Liver (tissue), 9 donors: ENCODE data around the gene KRTAP1-3. TPM values are rescaled to one million over a fixed set of nuclear protein-coding genes. Genes with fewer than 3 reads are reported as not detected.

Experiments used
- DNase-seq: peaks from one replicate; pipeline ENCODE4 v3.0.0-alpha.2; 2017; ENCODE audit warnings: low spot score
- H3K27ac ChIP-seq, 2 donors: one replicate each; pipeline ENCODE4 v1.7.0; 2013; ENCODE audit warnings: inconsistent platforms in 2 of 2, low read length in 2 of 2, control low read depth in 1 of 2, low read depth in 1 of 2, mild to moderate bottlenecking in 1 of 2
- H3K27me3 ChIP-seq, 4 donors: one replicate each; pipeline versions ENCODE4 v1.6.1 to v1.7.0; 2013; ENCODE audit warnings: low read length in 3 of 4, inconsistent platforms in 1 of 4, mild to moderate bottlenecking in 1 of 4, moderate library complexity in 1 of 4; ENCODE audit not compliant: control insufficient read depth in 4 of 4, insufficient read depth in 4 of 4
- H3K36me3 ChIP-seq, 4 donors: one replicate each; pipeline versions ENCODE4 v1.6.1 to v1.7.0; 2013; ENCODE audit warnings: low read length in 3 of 4, mild to moderate bottlenecking in 3 of 4, low read depth in 1 of 4, moderate library complexity in 1 of 4; ENCODE audit not compliant: control insufficient read depth in 4 of 4, insufficient read depth in 3 of 4
- H3K4me1 ChIP-seq, 4 donors: one replicate each; pipeline versions ENCODE4 v1.6.1 to v1.7.0; 2013; ENCODE audit warnings: low read length in 3 of 4, mild to moderate bottlenecking in 3 of 4, moderate library complexity in 1 of 4; ENCODE audit not compliant: control insufficient read depth in 4 of 4, insufficient read depth in 4 of 4
- H3K4me3 ChIP-seq, 3 donors: one replicate each; pipeline versions ENCODE4 v1.6.1 to v1.7.0; 2013; ENCODE audit warnings: low read length in 3 of 3, control low read depth in 1 of 3, low read depth in 1 of 3, mild to moderate bottlenecking in 1 of 3
- H3K9ac ChIP-seq, 2 donors: one replicate each; pipeline ENCODE4 v1.7.0; 2013; ENCODE audit warnings: low read length in 2 of 2, mild to moderate bottlenecking in 2 of 2, moderate library complexity in 2 of 2, control low read depth in 1 of 2, low read depth in 1 of 2
- H3K9me3 ChIP-seq, 4 donors: one replicate each; pipeline versions ENCODE4 v1.6.1 to v1.7.0; 2013; ENCODE audit warnings: low read length in 3 of 4; ENCODE audit not compliant: control insufficient read depth in 4 of 4
- ATF3 ChIP-seq: IDR thresholded peaks from 2 replicates; pipeline ENCODE4 v1.6.1; 2016; ENCODE audit warnings: antibody characterized with exemption
- CTCF ChIP-seq: fragments of 150-350 bp; IDR thresholded peaks from 2 replicates; pipeline ENCODE4 v1.5.1; 2017; ENCODE audit warnings: improper control_type of control experiment, low read depth, low read length; ENCODE audit not compliant: missing input control
- EGR1 ChIP-seq, 2 donors: IDR thresholded peaks; 2 replicates each; pipeline ENCODE4 v1.6.1; 2016 to 2018; ENCODE audit warnings: antibody characterized with exemption in 2 of 2, low read depth in 2 of 2
- FOXA1 ChIP-seq: IDR thresholded peaks from 2 replicates; pipeline ENCODE4 v1.6.1; 2016; ENCODE audit warnings: antibody characterized with exemption
- FOXA2 ChIP-seq: IDR thresholded peaks from 2 replicates; pipeline ENCODE4 v1.6.1; 2016; ENCODE audit warnings: antibody characterized with exemption
- HNF4A ChIP-seq, 2 donors: conservative IDR thresholded peaks; 2 replicates each; pipeline ENCODE4 v1.6.1; 2016; ENCODE audit warnings: antibody characterized with exemption in 2 of 2, mild to moderate bottlenecking in 2 of 2
- HNF4G ChIP-seq: IDR thresholded peaks from 2 replicates; pipeline ENCODE4 v1.6.1; 2016; ENCODE audit warnings: antibody characterized with exemption
- JUND ChIP-seq, 2 donors: IDR thresholded peaks; 2 replicates each; pipeline ENCODE4 v1.6.1; 2016; ENCODE audit warnings: antibody characterized with exemption in 2 of 2
- MAX ChIP-seq: IDR thresholded peaks from 2 replicates; pipeline ENCODE4 v1.6.1; 2016; ENCODE audit warnings: antibody characterized with exemption
- NR2F2 ChIP-seq: IDR thresholded peaks from 2 replicates; pipeline ENCODE4 v1.6.1; 2016; ENCODE audit warnings: antibody characterized with exemption
- RAD21 ChIP-seq, 2 donors: IDR thresholded peaks; 2 replicates each; pipeline ENCODE4 v1.6.1; 2016; ENCODE audit warnings: antibody characterized with exemption in 2 of 2, mild to moderate bottlenecking in 2 of 2
- RXRA ChIP-seq, 2 donors: IDR thresholded peaks; 2 replicates each; pipeline ENCODE4 v1.6.1; 2017 to 2018; ENCODE audit warnings: antibody characterized with exemption in 2 of 2, mild to moderate bottlenecking in 1 of 2
- SP1 ChIP-seq: IDR thresholded peaks from 2 replicates; pipeline ENCODE4 v1.6.1; 2018; ENCODE audit warnings: antibody characterized with exemption, mild to moderate bottlenecking
- TAF1 ChIP-seq: conservative IDR thresholded peaks from 2 replicates; pipeline ENCODE4 v1.6.1; 2016; ENCODE audit warnings: antibody characterized with exemption, mild to moderate bottlenecking
- YY1 ChIP-seq: IDR thresholded peaks from 2 replicates; pipeline ENCODE4 v1.6.1; 2016; ENCODE audit warnings: antibody characterized with exemption, mild to moderate bottlenecking
- ZBTB33 ChIP-seq: IDR thresholded peaks from 2 replicates; pipeline ENCODE4 v1.6.1; 2016; ENCODE audit warnings: antibody characterized with exemption
- WGBS: extraction: QIAGEN DNeasy Blood & Tissue Kit; methylation state at CpG from one replicate; pipeline ENCODE4 v1.1.7; 2013; 5-methylcytosine and 5-hydroxymethylcytosine counted together
- polyA plus RNA-seq, 2 donors: library from polyadenylated mRNA; stranded (reverse) in 1 of 2; unstranded in 1 of 2; fragments of 200-250 nt in 1 of 2; fragments of >200 nt in 1 of 2; fragmentation: Nextera tagmentation in 1 of 2; extraction: Ambion mirVana in 1 of 2; gene quantifications; one replicate each; pipeline versions ENCODE4 v1.2.1 to v1.2.3, GENCODE V29; 2013 to 2015
- total RNA-seq, 2 donors: library from RNA; depleted of rRNA; stranded (reverse); fragments of >200 nt; gene quantifications; one replicate each; pipeline ENCODE4 v1.2.3, GENCODE V29; 2014
- donor health status: healthy.
- donor health status: healthy.
- donor health status: healthy.
- donor health status: healthy.
- donor health status: healthy.

The KRTAP1-3 gene
- total and polyA plus RNA-seq, 4 donors = not detected

GRCh38 chr17:41064301-41064700, 29.6 kb upstream of the KRTAP1-3 start:
- no peak for DNase-seq
- Histone ChIP-seq H3K9ac (no peak overlapping the region), H3K4me3 (no peak overlapping the region), H3K36me3 (no peaks in the 10 kb centered on the region), H3K27me3 (peaks cover 0 to 8% (median 0%) of the 10 kb centered on the region in 4 donors), H3K4me1 (no peaks in the 10 kb centered on the region), H3K27ac (no peak overlapping the region), H3K9me3 (no peaks in the 10 kb centered on the region)
- TF ChIP-seq HNF4A (conservative IDR thresholded peaks at IDR 0.05) (no peak), JUND (IDR thresholded peaks at IDR 0.05) (no peak), ATF3 (no peak), SP1 (no peak), FOXA2 (no peak), YY1 (no peak), MAX (no peak), TAF1 (no peak), HNF4G (no peak), ZBTB33 (no peak), NR2F2 (no peak), RXRA (IDR thresholded peaks at IDR 0.05) (no peak), EGR1 (IDR thresholded peaks at IDR 0.05; ENCODE audit: low read depth in 2 of 2) (no peak), RAD21 (IDR thresholded peaks at IDR 0.05) (no peak)
- 83% methylated on average over 1 of the region's 1 CpG for WGBS

GRCh38 chr17:41063449-41063848, 28.8 kb upstream of the KRTAP1-3 start:
- Histone ChIP-seq H3K27me3 (peaks cover 0 to 9% (median 0%) of the 10 kb centered on the region in 4 donors), H3K4me3 (no peak overlapping the region), H3K36me3 (no peaks in the 10 kb centered on the region), H3K4me1 (no peaks in the 10 kb centered on the region), H3K9ac (no peak overlapping the region), H3K27ac (no peak overlapping the region), H3K9me3 (no peaks in the 10 kb centered on the region)
- 77% methylated on average over 4 of the region's 4 CpGs for WGBS
- no peak for TF ChIP-seq TAF1
- no peak for TF ChIP-seq RXRA (IDR thresholded peaks at IDR 0.05)
- TF ChIP-seq HNF4A (conservative IDR thresholded peaks at IDR 0.05) = no peak
- TF ChIP-seq YY1 = no peak
- TF ChIP-seq ATF3 = no peak
- TF ChIP-seq FOXA1 = no peak
- no peak for TF ChIP-seq HNF4G
- TF ChIP-seq EGR1 (IDR thresholded peaks at IDR 0.05; ENCODE audit: low read depth in 2 of 2) = no peak
- TF ChIP-seq CTCF = no peak
- TF ChIP-seq SP1 = no peak
- TF ChIP-seq JUND (IDR thresholded peaks at IDR 0.05) = no peak
- no peak for TF ChIP-seq RAD21 (IDR thresholded peaks at IDR 0.05)
- no peak for TF ChIP-seq ZBTB33
- no peak for DNase-seq
